GM20000 (cell line): ENCODE data around the gene NKX6-2.
"Not testable (repeated sequence)": the region's sequence is repeated elsewhere in the genome, so short reads cannot be mapped to it uniquely, and the experiment has no call there.

Experiments used
- DNase-seq: peaks from one replicate; pipeline ENCODE4 v3.0.0; 2012; ENCODE audit warnings: low spot score
- TF ChIP-seq, protein P1 (sequence below): IDR thresholded peaks from 2 replicates; pipeline ENCODE4 v1.5.1; 2012; ENCODE audit warnings: mild to moderate bottlenecking, control low read depth; ENCODE audit errors: extremely low read depth, missing control alignments

Gene NKX6-2

DNA sequence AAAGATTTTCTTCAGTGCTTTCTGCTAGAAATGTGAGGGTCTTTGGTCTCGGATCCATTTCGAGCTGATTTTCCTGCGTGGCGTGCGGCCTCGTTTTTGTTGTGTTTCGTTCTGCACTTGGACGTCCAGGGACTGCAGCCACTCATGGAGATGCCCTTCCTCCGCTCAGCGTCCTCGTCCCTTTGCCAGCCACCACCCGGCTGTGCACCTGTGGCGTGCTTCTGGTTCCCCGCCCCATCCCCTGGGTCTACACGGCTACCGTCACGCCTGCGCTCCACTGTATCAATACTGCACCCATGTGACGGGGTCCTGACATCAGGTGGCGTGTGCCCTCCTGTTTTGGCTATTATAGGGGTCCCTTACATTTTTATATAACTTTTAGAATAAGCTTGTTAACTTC lies 42.7 kb upstream of the NKX6-2 start:
- TF ChIP-seq, protein P1, sequence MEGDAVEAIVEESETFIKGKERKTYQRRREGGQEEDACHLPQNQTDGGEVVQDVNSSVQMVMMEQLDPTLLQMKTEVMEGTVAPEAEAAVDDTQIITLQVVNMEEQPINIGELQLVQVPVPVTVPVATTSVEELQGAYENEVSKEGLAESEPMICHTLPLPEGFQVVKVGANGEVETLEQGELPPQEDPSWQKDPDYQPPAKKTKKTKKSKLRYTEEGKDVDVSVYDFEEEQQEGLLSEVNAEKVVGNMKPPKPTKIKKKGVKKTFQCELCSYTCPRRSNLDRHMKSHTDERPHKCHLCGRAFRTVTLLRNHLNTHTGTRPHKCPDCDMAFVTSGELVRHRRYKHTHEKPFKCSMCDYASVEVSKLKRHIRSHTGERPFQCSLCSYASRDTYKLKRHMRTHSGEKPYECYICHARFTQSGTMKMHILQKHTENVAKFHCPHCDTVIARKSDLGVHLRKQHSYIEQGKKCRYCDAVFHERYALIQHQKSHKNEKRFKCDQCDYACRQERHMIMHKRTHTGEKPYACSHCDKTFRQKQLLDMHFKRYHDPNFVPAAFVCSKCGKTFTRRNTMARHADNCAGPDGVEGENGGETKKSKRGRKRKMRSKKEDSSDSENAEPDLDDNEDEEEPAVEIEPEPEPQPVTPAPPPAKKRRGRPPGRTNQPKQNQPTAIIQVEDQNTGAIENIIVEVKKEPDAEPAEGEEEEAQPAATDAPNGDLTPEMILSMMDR, result no peak
- DNase-seq, result no peak

DNA sequence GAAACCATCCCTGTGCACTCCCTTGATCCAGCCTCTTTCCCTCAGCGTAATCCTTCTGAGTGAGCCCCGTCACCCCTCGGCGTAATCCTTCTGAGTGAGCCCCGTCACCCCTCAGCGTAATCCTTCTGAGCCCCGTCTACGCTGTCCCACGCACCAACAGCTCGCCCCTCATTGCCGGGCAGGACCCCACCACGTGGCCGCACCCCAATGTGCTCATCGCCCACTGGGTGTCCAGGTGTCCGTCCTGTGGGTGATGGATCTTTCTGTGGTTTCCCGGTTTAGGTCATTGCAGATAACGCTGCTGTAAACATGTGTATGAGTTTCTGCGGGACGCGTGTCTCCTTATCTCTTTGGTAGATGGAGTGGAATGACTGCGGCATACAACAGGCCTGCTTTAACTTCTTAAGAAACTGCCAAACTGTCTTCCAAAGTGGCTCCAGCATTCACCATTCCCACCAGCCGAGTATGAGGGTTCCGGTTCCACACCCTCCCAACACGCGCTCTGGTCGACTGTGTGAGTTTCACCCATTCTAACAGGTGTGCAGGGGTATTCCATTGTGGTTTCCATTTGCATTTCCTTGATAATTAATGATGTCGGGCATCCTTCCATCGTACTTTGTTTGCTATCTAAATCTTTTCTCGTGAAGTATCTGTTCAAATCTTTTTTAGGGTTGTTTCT lies 42.1 kb upstream of the NKX6-2 start:
- no peak for DNase-seq
- TF ChIP-seq, protein P1, result no peak

DNA sequence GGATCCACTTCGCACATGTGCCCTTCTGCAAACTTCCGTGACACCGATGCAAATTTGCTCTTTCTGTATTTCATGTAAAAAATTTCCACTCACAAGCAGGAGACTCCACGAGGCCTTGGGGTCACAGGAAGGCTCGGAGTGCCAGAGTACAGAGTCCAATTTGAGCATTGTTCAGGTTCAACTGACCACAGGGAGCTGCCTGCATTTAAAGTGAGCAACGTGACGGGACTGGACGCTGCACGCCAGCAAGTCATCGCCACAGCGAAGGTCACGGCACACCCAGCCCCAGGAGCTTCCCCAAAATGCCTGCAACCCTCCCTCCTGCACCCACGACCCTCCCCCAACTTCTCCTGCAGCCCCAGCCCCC lies 41.5 kb upstream of the NKX6-2 start:
- TF ChIP-seq, protein P1, result no peak
- no peak for DNase-seq

DNA sequence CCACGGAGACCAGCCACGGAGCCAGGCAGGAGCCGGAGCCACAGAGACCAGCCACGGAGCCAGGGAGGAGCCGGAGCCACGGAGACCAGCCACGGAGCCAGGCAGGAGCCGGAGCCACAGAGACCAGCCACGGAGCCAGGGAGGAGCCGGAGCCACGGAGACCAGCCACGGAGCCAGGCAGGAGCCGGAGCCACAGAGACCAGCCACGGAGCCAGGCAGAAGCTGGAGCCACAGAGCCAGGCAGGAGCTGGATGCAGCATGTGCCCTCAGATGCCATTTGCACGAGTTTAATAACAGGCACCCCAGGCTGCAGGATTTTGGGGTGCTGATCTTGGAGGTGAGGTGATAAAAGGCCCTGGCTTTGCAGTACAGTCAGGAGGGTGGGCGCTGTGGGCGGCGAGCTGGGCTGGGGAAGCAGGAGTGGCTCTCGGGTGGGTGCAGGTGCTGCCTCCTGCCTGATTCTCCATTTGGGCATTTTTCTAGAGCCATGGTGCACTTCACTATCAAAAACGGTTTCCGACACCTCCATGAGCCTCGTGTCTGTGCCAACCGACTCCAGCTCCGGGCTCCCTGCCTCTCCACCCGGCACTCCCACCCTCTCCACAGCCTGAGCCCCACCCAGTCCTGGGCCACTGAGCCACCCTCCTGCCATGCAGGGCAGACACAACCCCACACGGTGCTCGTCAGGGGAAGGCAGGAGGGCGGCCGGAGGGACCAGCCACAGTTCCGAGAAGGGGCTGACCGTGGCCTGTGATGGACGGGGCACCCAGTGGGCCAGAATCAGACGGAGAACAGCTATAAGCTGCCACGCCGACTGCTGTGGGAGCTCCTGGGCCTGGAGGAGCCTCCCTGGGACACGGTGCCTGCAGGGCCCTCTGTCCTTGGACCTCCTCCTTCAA lies 40.8 kb upstream of the NKX6-2 start:
- TF ChIP-seq, protein P1, result no peak
- no peak for DNase-seq

DNA sequence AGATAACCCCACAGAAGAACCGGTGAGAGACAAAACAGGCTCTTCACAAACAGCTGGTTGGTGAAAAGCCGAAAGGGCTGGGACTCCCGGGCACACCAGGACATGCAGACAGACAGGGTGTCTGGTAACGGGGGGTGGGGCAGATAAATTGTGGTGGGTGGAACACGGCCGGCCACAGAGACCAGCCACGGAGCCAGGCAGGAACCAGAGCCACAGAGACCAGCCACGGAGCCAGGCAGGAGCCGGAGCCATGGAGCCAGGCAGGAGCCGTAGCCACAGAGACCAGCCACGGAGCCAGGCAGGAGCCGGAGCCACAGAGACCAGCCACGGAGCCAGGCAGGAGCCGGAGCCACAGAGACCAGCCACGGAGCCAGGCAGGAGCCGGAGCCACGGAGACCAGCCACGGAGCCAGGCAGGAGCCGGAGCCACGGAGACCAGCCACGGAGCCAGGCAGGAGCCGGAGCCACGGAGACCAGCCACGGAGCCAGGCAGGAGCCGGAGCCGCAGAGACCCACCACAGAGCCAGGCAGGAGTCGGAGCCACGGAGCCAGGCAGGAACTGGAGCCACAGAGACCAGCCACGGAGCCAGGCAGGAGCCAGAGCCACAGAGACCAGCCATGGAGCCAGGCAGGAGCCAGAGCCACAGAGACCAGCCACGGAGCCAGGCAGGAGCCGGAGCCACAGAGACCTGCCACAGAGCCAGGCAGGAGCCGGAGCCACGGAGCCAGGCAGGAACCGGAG lies 40.0 kb upstream of the NKX6-2 start:
- DNase-seq, result not testable (repeated sequence)

DNA sequence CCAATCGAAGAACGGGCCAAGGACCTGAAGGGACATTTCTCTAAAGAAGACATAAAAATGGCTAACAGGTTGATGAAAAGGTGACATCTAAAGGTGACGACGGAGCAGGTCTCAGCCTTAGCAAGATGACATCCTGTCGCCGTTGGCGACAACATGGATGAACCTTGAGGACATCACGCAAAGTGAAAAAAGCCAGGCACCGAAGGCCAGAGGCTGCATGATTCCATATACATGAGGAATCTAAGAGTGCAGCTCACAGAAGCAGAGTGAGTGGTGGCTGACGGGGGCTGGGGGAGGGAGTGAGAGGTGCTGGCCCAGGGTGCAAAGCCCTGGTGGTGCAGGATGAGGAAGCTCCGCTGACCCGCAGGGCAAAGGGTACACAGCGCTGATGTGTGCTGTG lies 34.1 kb upstream of the NKX6-2 start:
- TF ChIP-seq, protein P1, result no peak
- no peak for DNase-seq

DNA sequence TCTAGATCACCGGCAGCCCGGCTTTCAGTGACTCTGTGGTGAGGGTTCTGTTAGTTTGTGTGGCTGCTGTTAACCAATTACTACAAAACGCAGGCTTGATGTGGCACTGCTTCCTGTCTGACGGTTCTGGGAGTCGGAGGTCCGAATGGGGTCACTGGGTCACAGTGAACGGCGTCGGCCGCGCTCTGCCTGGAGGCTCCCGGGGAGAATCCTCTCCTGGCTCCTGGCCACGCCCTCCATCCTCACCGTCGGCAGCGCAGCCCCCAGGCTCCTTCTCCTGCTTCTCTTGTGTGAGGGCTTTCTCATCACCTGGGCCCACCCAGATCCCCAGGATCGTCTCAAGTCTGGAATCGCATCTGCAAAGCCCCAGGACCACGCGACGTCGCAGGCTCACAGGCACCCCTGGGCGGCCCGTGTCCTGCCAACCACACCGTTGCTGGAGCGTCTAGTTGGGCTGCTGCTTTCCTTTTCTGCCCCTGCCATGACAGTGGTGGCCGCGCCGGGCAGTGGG lies 31.8 kb upstream of the NKX6-2 start:
- TF ChIP-seq, protein P1, result no peak
- no peak for DNase-seq
